GM18499 (cell line): ENCODE data around the gene BRSK2.

Source experiments
- ATAC-seq: cut with Tn5 transposase; IDR thresholded peaks from one replicate; pipeline ENCODE4 v1.9.1; 2021; ENCODE audit warnings: moderate number of reproducible peaks; ENCODE audit not compliant: insufficient read depth, unreplicated experiment

Gene BRSK2

GRCh38 chr11:1459764-1460395 is 70.1 kb downstream of the BRSK2 start:
- ATAC-seq, result no peak

GRCh38 chr11:1460396-1460985 is 70.8 kb downstream of the BRSK2 start:
- ATAC-seq, result no peak

DNA sequence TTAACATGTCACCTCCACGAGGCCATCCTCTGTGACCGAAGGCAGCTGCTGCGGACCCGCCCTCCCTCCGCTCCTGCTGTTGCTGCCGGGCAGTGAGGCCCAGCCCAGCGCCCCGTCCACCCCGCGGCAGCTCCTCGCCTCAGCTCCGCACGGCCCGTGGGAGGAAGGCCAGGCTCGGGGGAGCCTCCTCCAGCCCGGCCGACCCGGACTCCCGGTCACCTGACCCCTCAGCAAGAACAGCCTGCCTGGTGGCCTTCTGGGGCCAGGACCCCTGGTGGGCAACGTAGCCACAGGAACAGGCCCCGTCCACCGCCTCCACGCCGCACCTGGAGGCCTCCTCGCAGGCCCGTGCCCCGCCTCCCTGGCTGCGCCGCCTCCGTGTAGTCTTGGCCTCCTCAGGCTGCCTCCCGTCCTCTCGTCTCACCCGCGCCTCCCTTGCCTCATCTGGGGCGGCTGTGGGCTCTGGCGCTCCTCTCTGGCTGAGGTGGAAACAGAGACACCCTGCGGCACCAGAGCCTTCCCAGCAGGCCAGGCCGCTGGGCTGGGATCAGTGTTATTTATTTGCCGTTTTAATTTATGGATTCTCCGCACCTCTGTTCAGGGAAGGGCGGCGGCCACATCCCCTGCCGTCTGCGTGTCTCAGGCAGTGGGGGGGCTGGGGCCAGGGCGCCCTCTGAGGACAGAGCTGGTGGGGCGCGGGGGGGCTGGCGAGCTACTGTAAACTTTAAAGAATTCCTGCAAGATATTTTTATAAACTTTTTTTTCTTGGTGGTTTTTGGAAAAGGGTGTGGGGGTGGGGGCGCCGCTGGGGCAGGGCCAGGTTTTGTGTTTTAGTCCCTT is 71.5 kb downstream of the BRSK2 start:
- no peak for ATAC-seq

- no peak for ATAC-seq
Observed at GRCh38 chr11:1461826-1462697, 72.3 kb downstream of the BRSK2 start.

DNA sequence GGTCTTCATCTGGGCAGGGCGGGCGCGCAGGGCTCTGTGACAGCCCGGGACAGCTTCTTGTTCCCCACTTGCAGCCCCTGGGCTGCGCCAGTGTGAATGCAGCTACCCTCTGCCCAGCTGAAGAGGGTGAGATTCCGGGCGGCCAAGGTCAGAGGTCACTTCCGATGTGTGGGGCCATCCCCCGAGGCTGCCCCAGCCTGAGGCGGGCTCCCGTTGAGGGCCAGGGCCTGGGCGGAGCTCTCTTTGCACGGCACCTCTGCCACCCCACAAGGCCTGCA is 72.9 kb downstream of the BRSK2 start:
- ATAC-seq, result no peak

DNA sequence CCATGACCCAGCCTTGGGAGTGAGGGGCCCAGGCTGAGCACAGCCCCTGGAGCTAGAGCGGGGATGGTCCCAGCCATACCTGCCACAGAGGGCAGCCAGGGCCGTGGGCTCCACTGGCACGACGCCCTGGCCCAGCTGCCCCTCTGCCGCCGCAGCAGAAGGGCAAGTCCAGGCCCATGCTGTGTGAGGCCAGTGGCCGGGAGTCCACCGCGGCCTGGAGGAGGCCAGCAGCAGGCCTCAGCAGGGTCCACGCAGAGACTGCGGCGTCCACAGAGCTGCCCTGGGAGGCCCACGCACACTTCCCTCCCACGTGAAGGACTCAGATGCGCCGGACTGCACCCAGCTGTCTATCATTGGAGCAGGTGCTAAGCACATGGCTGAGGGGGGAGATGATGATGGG is 73.3 kb downstream of the BRSK2 start:
- ATAC-seq, result no peak

- no peak for ATAC-seq
Observed at GRCh38 chr11:1466784-1467183, 77.0 kb downstream of the BRSK2 start.

GRCh38 chr11:1467270-1467669 is 77.5 kb downstream of the BRSK2 start:
- no peak for ATAC-seq

- ATAC-seq, result no peak
Observed at GRCh38 chr11:1468002-1468401, 78.3 kb downstream of the BRSK2 start.

- no peak for ATAC-seq
Observed at GRCh38 chr11:1468473-1469066, 78.8 kb downstream of the BRSK2 start.

DNA sequence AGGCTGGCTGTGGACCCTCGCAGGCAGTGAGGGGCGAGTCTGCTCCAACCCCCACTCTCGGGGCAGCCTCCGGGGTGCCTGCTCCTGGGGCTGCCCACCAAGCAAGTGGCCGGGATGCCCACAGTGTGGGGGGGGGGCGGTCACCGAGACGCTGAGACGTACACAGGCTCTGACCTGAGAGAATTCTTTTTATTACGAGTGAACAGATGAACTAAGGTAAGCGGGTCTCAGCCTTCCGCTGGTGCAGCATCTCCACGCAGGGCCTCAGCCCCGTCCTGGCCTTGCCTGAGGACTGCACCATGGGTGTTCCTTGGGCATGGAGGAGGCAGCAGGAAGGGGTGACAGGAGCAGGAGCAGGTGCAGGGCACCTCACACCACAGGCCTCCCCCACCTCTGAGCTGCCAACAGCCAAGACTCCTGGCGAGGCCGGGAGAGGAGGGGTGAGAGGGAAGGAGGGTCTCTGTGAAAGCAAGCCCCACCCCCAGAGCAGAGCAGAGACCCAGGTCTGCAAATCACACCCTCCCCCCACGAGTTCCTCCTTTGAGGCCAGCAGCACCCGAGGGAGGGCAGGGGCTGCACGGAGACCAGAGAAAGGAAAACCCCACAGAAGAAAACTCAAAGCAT is 79.7 kb downstream of the BRSK2 start:
- no peak for ATAC-seq

DNA sequence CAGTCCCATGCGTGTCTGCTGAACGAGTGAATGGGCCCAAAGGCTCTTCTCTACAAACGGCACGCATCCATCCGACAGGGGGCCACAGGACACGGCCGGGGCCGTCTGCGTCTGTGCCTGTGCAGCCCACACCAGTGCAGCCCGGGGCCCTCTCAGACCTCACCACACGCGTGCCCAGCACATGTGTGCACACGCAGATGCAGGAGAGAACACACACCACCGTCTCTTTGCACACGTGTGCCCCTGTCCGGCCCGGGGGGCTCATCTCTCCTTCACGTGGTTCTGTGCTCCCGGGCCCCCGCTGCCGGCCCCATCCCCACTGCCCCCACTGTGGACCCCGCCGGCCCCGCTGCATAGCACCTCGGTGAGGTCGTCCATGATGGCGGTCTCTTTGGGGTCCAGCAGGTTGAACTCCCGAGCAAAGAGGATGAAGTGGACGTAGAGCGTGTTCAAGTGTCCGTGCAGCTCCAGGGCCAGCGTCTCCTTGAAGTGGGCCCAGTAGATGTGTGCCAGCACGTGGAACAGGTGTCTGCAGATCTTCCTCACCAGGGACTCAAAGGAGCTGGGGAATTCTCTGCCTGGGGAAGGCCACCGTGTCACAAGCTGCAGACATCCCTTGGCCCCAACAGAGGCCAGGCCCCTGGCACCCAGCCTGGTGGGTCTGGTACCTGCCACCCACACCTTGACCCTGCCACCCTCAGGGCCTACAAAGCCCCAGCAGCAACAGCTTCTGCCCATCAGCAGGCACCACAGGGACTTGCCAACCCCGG is 80.4 kb downstream of the BRSK2 start:
- ATAC-seq, result no peak

DNA sequence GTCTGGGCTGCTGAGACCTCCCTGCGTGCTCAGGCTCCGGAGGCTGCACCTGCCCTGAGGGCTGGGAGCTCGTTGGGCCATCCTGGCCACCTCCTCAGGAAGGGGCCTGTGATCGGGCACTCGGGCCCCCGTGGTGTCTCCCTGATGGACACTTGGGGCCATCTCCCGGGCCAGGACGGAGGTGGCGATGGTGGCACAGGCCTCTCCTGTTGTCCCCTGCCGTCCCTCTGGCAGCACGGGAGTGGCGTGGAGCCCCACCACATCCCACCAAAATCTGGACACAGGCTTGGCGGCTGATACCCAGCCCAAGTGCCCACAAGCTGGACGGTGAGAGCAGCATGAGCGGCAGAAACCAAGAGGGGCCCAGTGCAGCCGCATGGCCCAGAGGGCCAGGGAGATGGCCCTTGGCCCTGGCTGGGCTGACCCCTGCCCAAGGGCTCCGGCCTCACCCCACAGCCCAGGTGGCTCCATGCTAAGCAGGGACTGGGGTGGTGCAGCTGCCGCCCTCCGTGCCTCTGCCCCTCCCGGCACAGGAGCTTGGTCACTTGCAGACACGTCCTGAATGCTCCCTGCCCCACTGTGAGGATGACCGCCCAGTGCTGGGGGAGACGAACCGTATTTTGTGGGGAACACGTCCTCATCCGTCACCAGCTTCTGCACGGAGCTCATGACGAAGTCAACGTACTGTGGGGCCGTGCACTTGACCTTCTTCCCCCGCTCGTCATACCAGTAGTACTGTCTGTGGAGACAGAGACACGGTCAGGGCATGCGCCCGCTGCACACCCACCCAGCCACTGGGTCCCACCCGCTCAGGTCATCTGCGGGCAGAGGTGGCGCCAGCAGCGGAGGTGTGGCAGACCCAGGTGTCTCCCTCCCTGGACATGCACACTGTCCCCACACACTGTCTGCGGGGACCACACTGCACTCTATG is 81.2 kb downstream of the BRSK2 start:
- ATAC-seq, result no peak

- ATAC-seq, result no peak
Observed at GRCh38 chr11:1471736-1472135, 82.0 kb downstream of the BRSK2 start.

DNA sequence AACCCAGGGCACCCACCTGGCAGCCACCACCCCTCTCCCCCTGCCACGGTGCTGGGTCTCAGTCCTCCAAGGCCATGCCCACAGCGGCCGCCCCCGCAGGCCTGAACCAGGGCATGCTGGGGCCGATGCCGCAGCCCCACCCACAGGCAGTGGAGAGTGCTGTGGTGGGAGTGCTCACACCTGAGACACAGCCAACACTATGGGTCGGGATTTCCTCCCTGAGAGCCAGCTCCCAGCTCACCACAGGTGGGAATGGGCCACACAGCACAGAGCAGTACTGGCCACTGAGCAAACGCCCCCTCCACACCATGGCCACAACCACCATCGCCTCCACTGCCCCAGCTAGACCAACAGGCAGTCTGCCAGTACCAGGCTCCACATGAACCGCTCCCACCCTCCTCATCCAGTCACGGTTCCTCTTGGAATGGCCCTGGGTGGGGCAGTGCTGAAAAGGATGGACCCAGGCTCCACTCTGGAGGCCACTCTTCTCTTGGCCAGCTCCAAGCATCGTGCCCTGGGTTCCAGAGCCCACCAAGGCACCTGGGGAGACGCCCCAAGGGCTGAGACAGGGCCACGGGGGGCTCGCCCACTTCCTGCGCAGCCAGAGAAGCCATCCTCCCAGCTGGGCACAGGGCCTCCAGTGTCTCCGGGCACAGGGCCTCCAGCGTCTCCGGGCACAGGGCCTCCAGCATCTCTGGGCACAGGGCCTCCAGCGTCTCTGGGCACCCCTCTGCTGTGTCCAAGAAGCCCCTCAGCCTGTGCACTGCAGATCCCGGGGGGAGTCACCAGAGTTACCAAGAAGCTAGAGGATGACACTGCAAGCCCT is 82.7 kb downstream of the BRSK2 start:
- no peak for ATAC-seq

DNA sequence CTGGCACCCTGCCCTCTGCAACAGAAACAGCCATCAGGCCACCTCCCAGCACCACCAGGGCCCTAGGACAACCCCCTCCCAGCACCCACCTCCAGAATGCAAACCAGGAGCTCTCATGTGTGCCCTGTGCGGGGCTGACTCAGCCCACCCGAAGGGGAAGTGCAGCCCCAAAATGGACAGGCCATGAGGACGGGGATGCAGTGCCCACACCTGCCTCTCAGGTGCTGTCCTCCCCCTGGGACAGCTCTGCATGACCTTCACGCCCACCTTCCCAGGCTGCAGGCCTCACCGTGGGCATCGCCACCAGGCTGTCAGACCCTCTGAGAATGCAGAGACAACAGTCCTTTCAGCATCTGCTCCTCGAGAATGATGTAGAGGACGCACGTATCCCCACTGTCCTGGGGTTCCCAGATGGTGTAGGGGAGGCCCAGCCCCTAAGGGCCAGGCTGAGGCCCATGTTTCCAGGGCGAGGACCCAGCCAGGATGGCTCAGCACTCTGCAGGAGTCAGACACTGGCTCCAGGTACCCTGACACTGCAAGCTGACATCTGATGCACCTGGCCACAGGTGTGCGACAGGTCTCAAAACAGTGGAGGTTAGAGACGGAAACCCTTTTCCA is 83.4 kb downstream of the BRSK2 start:
- ATAC-seq, result no peak

DNA sequence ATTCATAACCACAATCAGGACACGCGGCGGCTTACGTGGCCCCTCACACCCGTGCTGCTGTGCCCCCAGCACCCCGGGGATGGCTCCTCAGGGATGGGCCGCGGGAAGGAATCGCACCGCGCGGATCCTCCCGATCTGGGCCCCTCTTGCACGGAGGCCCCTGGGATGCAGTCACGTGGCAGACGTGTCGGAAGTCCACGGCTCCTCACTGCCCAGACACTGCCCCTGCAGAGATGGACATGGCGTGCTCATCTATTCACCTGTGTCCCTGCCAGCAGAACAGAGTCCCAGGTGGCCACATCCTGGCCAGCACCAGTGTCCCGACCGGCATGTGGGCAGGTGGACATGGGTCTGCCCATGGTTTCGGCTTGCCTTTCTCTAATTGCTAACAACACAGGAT is 84.1 kb downstream of the BRSK2 start:
- no peak for ATAC-seq
